PFSK-1 (cell line): Measurements from ENCODE around the gene IFITM10.

Experiments used
- POLR2AphosphoS5 ChIP-seq: IDR thresholded peaks from 2 replicates; pipeline ENCODE4 v1.6.1; 2012; ENCODE audit warnings: low read depth, mild to moderate bottlenecking, control low read depth, low read length, moderate library complexity
- TF ChIP-seq, protein P1 (sequence below), 2 experiments: IDR thresholded peaks; 2 replicates each; pipeline versions ENCODE4 v1.6.1 to v1.8.0; 2011 to 2012; ENCODE audit warnings: low read depth in 2 of 2, low read length in 2 of 2, control low read depth in 1 of 2, inconsistent platforms in 1 of 2, mild to moderate bottlenecking in 1 of 2, moderate library complexity in 1 of 2; ENCODE audit not compliant: insufficient read depth in 1 of 2

- no peak for TF ChIP-seq POLR2AphosphoS5
- TF ChIP-seq, protein P1, sequence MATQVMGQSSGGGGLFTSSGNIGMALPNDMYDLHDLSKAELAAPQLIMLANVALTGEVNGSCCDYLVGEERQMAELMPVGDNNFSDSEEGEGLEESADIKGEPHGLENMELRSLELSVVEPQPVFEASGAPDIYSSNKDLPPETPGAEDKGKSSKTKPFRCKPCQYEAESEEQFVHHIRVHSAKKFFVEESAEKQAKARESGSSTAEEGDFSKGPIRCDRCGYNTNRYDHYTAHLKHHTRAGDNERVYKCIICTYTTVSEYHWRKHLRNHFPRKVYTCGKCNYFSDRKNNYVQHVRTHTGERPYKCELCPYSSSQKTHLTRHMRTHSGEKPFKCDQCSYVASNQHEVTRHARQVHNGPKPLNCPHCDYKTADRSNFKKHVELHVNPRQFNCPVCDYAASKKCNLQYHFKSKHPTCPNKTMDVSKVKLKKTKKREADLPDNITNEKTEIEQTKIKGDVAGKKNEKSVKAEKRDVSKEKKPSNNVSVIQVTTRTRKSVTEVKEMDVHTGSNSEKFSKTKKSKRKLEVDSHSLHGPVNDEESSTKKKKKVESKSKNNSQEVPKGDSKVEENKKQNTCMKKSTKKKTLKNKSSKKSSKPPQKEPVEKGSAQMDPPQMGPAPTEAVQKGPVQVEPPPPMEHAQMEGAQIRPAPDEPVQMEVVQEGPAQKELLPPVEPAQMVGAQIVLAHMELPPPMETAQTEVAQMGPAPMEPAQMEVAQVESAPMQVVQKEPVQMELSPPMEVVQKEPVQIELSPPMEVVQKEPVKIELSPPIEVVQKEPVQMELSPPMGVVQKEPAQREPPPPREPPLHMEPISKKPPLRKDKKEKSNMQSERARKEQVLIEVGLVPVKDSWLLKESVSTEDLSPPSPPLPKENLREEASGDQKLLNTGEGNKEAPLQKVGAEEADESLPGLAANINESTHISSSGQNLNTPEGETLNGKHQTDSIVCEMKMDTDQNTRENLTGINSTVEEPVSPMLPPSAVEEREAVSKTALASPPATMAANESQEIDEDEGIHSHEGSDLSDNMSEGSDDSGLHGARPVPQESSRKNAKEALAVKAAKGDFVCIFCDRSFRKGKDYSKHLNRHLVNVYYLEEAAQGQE (IDR thresholded peaks at IDR 0.05; ENCODE audit: insufficient read depth in 1 of 2, low read depth in 2 of 2, low read length in 2 of 2) = no peak
Observed at GRCh38 chr11:1767399-1768140, 17.2 kb upstream of the IFITM10 start.
